ENCODE measurements around the gene TREH.

DNA sequence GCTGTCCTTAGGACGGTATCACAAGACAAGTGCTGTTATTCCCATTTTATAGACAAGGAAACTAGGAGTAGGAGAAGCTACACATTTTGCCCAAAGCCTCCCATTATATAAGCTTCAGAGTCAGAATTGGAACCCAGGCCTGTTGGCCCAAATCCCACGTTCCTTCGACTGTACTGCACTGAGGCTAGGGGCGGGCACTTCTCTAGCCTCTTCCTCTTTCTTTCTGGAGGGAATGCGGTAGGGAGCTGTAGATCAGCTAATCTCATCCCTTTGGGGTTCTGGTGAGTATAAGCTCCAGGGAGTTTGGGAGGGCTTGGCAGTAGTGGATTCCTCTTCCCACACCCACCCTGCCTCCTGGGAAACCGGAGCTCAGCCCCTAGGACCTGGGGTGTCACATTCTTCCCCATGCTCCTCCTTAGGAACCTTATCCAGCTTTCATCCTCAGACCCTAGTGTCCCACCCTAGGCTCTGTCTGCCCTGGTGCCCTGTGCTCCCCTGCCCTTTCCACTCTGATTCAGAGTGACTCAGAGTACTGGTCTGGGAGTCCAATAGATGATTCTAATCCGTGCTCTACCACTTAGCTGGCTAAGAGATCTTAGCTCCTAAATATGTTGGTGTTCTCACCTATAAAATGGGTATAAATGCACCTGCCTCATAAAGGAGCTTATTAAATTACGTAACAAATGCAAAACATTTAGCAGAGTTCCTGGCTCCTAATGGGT lies 42.7 kb downstream of the TREH start:
- TF ChIP-seq, protein P1, sequence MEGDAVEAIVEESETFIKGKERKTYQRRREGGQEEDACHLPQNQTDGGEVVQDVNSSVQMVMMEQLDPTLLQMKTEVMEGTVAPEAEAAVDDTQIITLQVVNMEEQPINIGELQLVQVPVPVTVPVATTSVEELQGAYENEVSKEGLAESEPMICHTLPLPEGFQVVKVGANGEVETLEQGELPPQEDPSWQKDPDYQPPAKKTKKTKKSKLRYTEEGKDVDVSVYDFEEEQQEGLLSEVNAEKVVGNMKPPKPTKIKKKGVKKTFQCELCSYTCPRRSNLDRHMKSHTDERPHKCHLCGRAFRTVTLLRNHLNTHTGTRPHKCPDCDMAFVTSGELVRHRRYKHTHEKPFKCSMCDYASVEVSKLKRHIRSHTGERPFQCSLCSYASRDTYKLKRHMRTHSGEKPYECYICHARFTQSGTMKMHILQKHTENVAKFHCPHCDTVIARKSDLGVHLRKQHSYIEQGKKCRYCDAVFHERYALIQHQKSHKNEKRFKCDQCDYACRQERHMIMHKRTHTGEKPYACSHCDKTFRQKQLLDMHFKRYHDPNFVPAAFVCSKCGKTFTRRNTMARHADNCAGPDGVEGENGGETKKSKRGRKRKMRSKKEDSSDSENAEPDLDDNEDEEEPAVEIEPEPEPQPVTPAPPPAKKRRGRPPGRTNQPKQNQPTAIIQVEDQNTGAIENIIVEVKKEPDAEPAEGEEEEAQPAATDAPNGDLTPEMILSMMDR (conservative IDR thresholded peaks at IDR 0.05; ENCODE audit: low read depth, low read length): no peak
- no peak for TF ChIP-seq EZH2 (IDR thresholded peaks at IDR 0.05; ENCODE audit: borderline replicate concordance, low read depth, low read length, poor library complexity, severe bottlenecking)

All from A673 (cell line).